GM12878 (cell line): ENCODE results near the gene MAGED4. TPM values are rescaled to one million over a fixed set of nuclear protein-coding genes. Genes with fewer than 3 reads are reported as not detected.
"Not testable (repeated sequence)": the region's sequence is repeated elsewhere in the genome, so short reads cannot be mapped to it uniquely, and the experiment has no call there.

Experiments
- ATAC-seq: fragments of 200-7000 bp; cut with Tn5 transposase; 3 replicates; pipeline ENCODE4 v1.9.1; 2020; ENCODE audit warnings: mild to moderate bottlenecking, moderate library complexity
- BruUV-seq: library from RNA; stranded (reverse); fragments of 400-500 nt; replicated peaks from 2 replicates; lab custom pipeline; 2021; lab: Mats Ljungman, UMichigan
- CTCF ChIA-PET: fragments of 300-600 bp; sonication (Branson Sonifier 250); formaldehyde crosslinking; extraction: SDS; loops from one replicate; lab custom pipeline; 2021; ENCODE audit warnings: inconsistent platforms; lab: Yijun Ruan, JAX
- POLR2A ChIA-PET: fragments of 350-600 bp; formaldehyde crosslinking; extraction: SDS; loops from one replicate; lab custom pipeline; 2021; ENCODE audit warnings: inconsistent platforms; lab: Charles Lee
- RAD21 ChIA-PET: fragments of 300-600 bp; sonication (Branson Sonifier 250); formaldehyde crosslinking; loops from one replicate; lab custom pipeline; 2023; ENCODE audit warnings: antibody characterized with exemption; ENCODE audit not compliant: unreplicated experiment; lab: Charles Lee
- SMC1A ChIA-PET: fragments of 300-600 bp; sonication (Branson Sonifier 250); formaldehyde crosslinking; loops from one replicate; lab custom pipeline; 2023; ENCODE audit not compliant: unreplicated experiment, uncharacterized antibody; lab: Charles Lee
- DNase-seq: peaks from one replicate; pipeline ENCODE4 v3.0.0-alpha.2; 2011; ENCODE audit warnings: low read depth, low spot score
- FAIRE-seq: peaks from 3 replicates; lab custom pipeline; 2011; peaks lifted over from hg19 to GRCh38; lab: Jason Lieb, UNC
- H2AFZ ChIP-seq: 2 replicates; pipeline ENCODE4 v1.6.0; 2011; ENCODE audit warnings: low read depth, low read length, control low read depth; ENCODE audit not compliant: control insufficient read depth
- H3K27ac ChIP-seq: 2 replicates; pipeline ENCODE4 v1.5.1; 2011; ENCODE audit warnings: control low read depth; ENCODE audit not compliant: control insufficient read depth, insufficient read depth
- H3K27me3 ChIP-seq, 2 experiments: replicated peaks in 1 of 2; 2 replicates each; pipeline versions ENCODE4 v1.6.0 to v1.6.1; 2011; ENCODE audit warnings: low read length in 1 of 2; ENCODE audit not compliant: control insufficient read depth in 2 of 2, insufficient read depth in 2 of 2
- H3K36me3 ChIP-seq, 2 experiments: 2 replicates each; pipeline ENCODE4 v1.5.1; 2011; ENCODE audit warnings: low read length in 1 of 2; ENCODE audit not compliant: control insufficient read depth in 2 of 2, insufficient read depth in 2 of 2
- H3K4me1 ChIP-seq: 2 replicates; pipeline ENCODE4 v1.6.1; 2011; ENCODE audit warnings: mild to moderate bottlenecking, low read length, moderate library complexity, mixed read lengths; ENCODE audit not compliant: control insufficient read depth, insufficient read depth
- H3K4me2 ChIP-seq: 2 replicates; pipeline ENCODE4 v1.6.0; 2011; ENCODE audit warnings: control low read depth; ENCODE audit not compliant: control insufficient read depth, insufficient read depth
- H3K4me3 ChIP-seq: fragments of 200-600 bp; sonication (generic); 2 replicates; pipeline ENCODE4 v1.5.1; 2016
- H3K79me2 ChIP-seq: 2 replicates; pipeline ENCODE4 v1.6.0; 2011; ENCODE audit warnings: low read length; ENCODE audit not compliant: control insufficient read depth, insufficient read depth
- H3K9ac ChIP-seq: 2 replicates; pipeline ENCODE4 v1.8.0; 2011; ENCODE audit warnings: low read length, control low read depth, mixed read lengths; ENCODE audit not compliant: control insufficient read depth, insufficient read depth
- H3K9me3 ChIP-seq: replicated peaks from 3 replicates; pipeline ENCODE4 v1.5.1; 2011; ENCODE audit warnings: mild to moderate bottlenecking, low read length; ENCODE audit not compliant: control insufficient read depth, insufficient read depth
- H4K20me1 ChIP-seq: 2 replicates; pipeline ENCODE4 v1.6.0; 2011; ENCODE audit not compliant: control insufficient read depth, insufficient read depth
- EZH2 ChIP-seq: IDR thresholded peaks from 2 replicates; pipeline ENCODE4 v1.6.1; 2012; ENCODE audit warnings: low read depth, mild to moderate bottlenecking, control low read depth, inconsistent platforms, low read length, borderline replicate concordance; ENCODE audit not compliant: control insufficient read depth
- FOXK2 ChIP-seq: fragments of 450-650 bp; IDR thresholded peaks from 2 replicates; pipeline ENCODE4 v1.6.1; 2017; ENCODE audit warnings: mild to moderate bottlenecking, moderate library complexity
- JUNB ChIP-seq: IDR thresholded peaks from 2 replicates; pipeline ENCODE4 v1.6.1; 2016; ENCODE audit warnings: antibody characterized with exemption, mild to moderate bottlenecking
- MTA3 ChIP-seq: IDR thresholded peaks from 2 replicates; pipeline ENCODE4 v1.6.1; 2012; ENCODE audit warnings: low read length, inconsistent platforms, borderline replicate concordance
- NBN ChIP-seq: fragments of 450-650 bp; IDR thresholded peaks from 2 replicates; pipeline ENCODE4 v1.6.1; 2016
- RCOR1 ChIP-seq: conservative IDR thresholded peaks from 2 replicates; pipeline ENCODE4 v1.6.1; 2012; ENCODE audit warnings: low read depth, low read length, improper control_type of control experiment
- SMARCA5 ChIP-seq: fragments of 450-650 bp; IDR thresholded peaks from 2 replicates; pipeline ENCODE4 v1.6.1; 2017; ENCODE audit warnings: mild to moderate bottlenecking
- SMC3 ChIP-seq: IDR thresholded peaks from 2 replicates; pipeline ENCODE4 v1.6.1; 2011; ENCODE audit warnings: low read length, improper control_type of control experiment, borderline replicate concordance
- WGBS: methylation state at CpG from one replicate; pipeline ENCODE4 v1.1.6; 2016; ENCODE audit warnings: low lambda C conversion rate; ENCODE audit not compliant: insufficient replicate concordance, insufficient coverage; ENCODE audit errors: missing lambda C conversion rate; 5-methylcytosine and 5-hydroxymethylcytosine counted together
- in situ Hi-C: fragments of 300-500 bp; cut with MboI; formaldehyde crosslinking; loops from 9 replicates; pipeline ENCODE4 v1.14.3; 2018; ENCODE audit warnings: mixed read lengths
- intact Hi-C: fragments of 100-400 bp; cut with micrococcal nuclease; formaldehyde crosslinking; loops from one replicate; pipeline ENCODE4 v1.14.2; 2022; ENCODE audit not compliant: unreplicated experiment
- polyA plus RNA-seq, 11 experiments: library from polyadenylated mRNA; depleted of rRNA in 4 of 11; unstranded in 6 of 11; stranded (reverse) in 5 of 11; fragments of >200 nt; fragmentation: Nextera tagmentation in 4 of 11; fragmentation: Illumina TruSeq in 1 of 11; extraction: Ambion mirVana in 4 of 11; extraction: Trizol in 1 of 11; gene quantifications; 1 replicate in 1 of 11; 2 replicates in 10 of 11; pipeline versions ENCODE4 v1.2.1 to v1.2.3, GENCODE V29; 2011 to 2016; ENCODE audit warnings: inconsistent platforms in 2 of 11, missing spikeins in 2 of 11, low read depth in 1 of 11
- total RNA-seq, 4 experiments: library from RNA; depleted of rRNA in 3 of 4; stranded (reverse); fragments of >200 nt in 3 of 4; fragmentation: Illumina TruSeq in 1 of 4; extraction: Trizol in 1 of 4; gene quantifications; 2 replicates each; pipeline versions ENCODE4 v1.2.1 to v1.2.3, GENCODE V29; 2013 to 2021
- TF ChIP-seq, protein P1 (sequence below): IDR thresholded peaks from 2 replicates; pipeline ENCODE4 v1.6.1; 2012; ENCODE audit warnings: mild to moderate bottlenecking, low read depth, low read length

MAGED4 gene
- total and polyA plus RNA-seq, 10 of the 15 experiments (the other 5 are each of a cell fraction or from before 2014, with no cell fraction given) = not detected

DNA sequence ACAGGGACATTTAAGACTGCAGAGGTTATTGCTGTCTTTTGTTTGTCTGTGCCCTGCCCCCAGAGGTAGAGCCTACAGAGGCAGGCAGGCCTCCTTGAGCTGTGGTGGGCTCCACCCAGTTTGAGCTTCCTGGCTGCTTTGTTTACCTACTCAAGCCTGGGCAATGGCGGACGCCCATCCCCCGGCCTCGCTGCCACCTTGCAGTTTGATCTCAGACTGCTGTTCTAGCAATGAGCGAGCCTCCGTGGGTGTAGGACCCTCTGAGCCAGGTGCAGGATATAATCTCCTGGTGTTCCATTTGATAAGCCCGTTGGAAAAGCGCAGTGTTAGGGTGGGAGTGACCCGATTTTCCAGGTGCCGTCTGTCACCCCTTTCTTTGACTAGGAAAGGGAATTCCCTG lies 34.0 kb upstream of the MAGED4 start:
- POLR2A ChIA-PET, H3K9me3 ChIP-seq, H3K4me3 ChIP-seq, DNase-seq, SMC1A ChIA-PET, in situ Hi-C loops, CTCF ChIA-PET, H3K4me2 ChIP-seq, BruUV-seq, FAIRE-seq, H2AFZ ChIP-seq, H3K79me2 ChIP-seq, intact Hi-C loops, H3K9ac ChIP-seq, H4K20me1 ChIP-seq, ATAC-seq, H3K36me3 ChIP-seq, H3K27me3 ChIP-seq, H3K4me1 ChIP-seq, RAD21 ChIA-PET, H3K27ac ChIP-seq: not testable (repeated sequence)
- 42% methylated on average over 10 of the region's 10 CpGs for WGBS

DNA sequence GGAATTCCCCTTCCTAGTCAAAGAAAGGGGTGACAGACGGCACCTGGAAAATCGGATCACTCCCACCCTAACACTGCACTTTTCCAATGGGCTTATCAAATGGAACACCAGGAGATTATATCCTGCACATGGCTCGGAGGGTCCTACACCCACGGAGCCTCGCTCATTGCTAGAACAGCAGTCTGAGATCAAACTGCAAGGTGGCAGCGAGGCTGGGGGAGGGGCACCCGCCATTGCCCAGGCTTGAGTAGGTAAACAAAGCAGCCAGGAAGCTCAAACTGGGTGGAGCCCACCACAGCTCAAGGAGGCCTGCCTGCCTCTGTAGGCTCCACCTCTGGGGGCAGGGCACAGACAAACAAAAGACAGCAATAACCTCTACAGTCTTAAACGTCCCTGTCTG lies 24.5 kb upstream of the MAGED4 start:
- SMC1A ChIA-PET, H4K20me1 ChIP-seq, RAD21 ChIA-PET, H3K4me1 ChIP-seq, H3K79me2 ChIP-seq, intact Hi-C loops, FAIRE-seq, H3K4me2 ChIP-seq, H3K27me3 ChIP-seq, in situ Hi-C loops, DNase-seq, ATAC-seq, CTCF ChIA-PET, H3K9me3 ChIP-seq, H3K9ac ChIP-seq, H3K4me3 ChIP-seq, POLR2A ChIA-PET, H3K27ac ChIP-seq, BruUV-seq, H3K36me3 ChIP-seq, H2AFZ ChIP-seq: not testable (repeated sequence)
- WGBS = 24% methylated on average over 8 of the region's 8 CpGs

DNA sequence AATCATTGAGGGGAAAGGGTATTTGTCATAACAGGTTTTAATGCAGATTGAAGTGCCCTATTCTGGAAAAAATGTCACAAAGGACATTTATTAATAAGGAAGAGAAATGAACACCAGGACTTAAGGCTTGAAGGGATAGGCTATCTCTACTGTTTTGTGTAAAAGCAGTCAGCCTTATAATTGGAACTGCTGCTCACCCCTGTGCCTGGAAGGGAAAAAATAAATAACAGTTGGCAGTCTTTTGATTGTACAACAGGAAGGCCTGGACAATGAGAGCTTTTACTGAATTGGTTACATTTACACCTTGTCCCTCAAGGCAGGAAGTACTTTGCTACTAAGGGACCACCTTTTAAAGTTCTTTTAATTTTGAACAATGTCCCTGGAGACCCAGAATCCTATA lies 17.8 kb upstream of the MAGED4 start:
- SMC1A ChIA-PET = no interaction called here
- BruUV-seq = no TSS peak
- no peak for FAIRE-seq
- Histone ChIP-seq H3K79me2 (no peaks in the 10 kb centered on the region), H3K4me1 (no peaks in the 10 kb centered on the region), H3K9ac (no peak overlapping the region), H3K4me3 (no peak overlapping the region), H3K27me3 (no peaks in the 10 kb centered on the region), H2AFZ (no peak overlapping the region), H3K36me3 (no peaks in the 10 kb centered on the region), H3K4me2 (no peak overlapping the region), H4K20me1 (no peaks in the 10 kb centered on the region), H3K27ac (no peak overlapping the region), H3K9me3 (no peaks in the 10 kb centered on the region; the same call in 2 of the 3 replicates)
- POLR2A ChIA-PET = no interaction called here
- no peak for ATAC-seq
- DNase-seq = no peak
- intact Hi-C loops = no loop called here
- in situ Hi-C loops = no loop called here
- CTCF ChIA-PET = no interaction called here
- RAD21 ChIA-PET = no interaction called here
- TF ChIP-seq SMARCA5 (no peak), NBN (no peak), SMC3 (no peak), JUNB (no peak), EZH2 (no peak), MTA3 (no peak), RCOR1 (no peak), FOXK2 (no peak)
- TF ChIP-seq, protein P1, sequence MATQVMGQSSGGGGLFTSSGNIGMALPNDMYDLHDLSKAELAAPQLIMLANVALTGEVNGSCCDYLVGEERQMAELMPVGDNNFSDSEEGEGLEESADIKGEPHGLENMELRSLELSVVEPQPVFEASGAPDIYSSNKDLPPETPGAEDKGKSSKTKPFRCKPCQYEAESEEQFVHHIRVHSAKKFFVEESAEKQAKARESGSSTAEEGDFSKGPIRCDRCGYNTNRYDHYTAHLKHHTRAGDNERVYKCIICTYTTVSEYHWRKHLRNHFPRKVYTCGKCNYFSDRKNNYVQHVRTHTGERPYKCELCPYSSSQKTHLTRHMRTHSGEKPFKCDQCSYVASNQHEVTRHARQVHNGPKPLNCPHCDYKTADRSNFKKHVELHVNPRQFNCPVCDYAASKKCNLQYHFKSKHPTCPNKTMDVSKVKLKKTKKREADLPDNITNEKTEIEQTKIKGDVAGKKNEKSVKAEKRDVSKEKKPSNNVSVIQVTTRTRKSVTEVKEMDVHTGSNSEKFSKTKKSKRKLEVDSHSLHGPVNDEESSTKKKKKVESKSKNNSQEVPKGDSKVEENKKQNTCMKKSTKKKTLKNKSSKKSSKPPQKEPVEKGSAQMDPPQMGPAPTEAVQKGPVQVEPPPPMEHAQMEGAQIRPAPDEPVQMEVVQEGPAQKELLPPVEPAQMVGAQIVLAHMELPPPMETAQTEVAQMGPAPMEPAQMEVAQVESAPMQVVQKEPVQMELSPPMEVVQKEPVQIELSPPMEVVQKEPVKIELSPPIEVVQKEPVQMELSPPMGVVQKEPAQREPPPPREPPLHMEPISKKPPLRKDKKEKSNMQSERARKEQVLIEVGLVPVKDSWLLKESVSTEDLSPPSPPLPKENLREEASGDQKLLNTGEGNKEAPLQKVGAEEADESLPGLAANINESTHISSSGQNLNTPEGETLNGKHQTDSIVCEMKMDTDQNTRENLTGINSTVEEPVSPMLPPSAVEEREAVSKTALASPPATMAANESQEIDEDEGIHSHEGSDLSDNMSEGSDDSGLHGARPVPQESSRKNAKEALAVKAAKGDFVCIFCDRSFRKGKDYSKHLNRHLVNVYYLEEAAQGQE = no peak
